IMR-90 (cell line): ENCODE results near the gene SPNS1. TPM values are rescaled to one million over a fixed set of nuclear protein-coding genes. Genes with fewer than 3 reads are reported as not detected.

Experiments used
- ATAC-seq: fragments of 200-7000 bp; cut with Tn5 transposase; 2 replicates; pipeline ENCODE4 v1.9.1; 2020; ENCODE audit warnings: low read depth, mild to moderate bottlenecking, moderate library complexity
- BruUV-seq: library from RNA; stranded (reverse); fragments of 400-500 nt; replicated peaks from 2 replicates; lab custom pipeline; 2021; lab: Mats Ljungman, UMichigan
- CTCF ChIA-PET: fragments of 300-600 bp; formaldehyde crosslinking; extraction: SDS; loops from one replicate; lab custom pipeline; 2021; ENCODE audit warnings: antibody characterized with exemption; lab: Yijun Ruan, JAX
- POLR2A ChIA-PET: fragments of 300-600 bp; sonication (Branson Sonifier 250); formaldehyde crosslinking; loops from one replicate; lab custom pipeline; 2022; ENCODE audit warnings: antibody characterized with exemption; ENCODE audit not compliant: unreplicated experiment; lab: Charles Lee
- DNase-seq: peaks from one replicate; pipeline ENCODE4 v3.0.0; 2013
- H2AFZ ChIP-seq: replicated peaks from 2 replicates; pipeline ENCODE3; 2013; ENCODE audit warnings: low read length, mild to moderate bottlenecking; ENCODE audit not compliant: poor library complexity
- H2AK5ac ChIP-seq: 2 replicates; pipeline ENCODE4 v1.6.1; 2013; ENCODE audit warnings: low read depth, low read length, inconsistent platforms
- H2AK9ac ChIP-seq: replicated peaks from 2 replicates; pipeline ENCODE3; 2013; ENCODE audit warnings: mild to moderate bottlenecking, low read depth, low read length, moderate library complexity; ENCODE audit not compliant: poor library complexity
- H2BK120ac ChIP-seq: 2 replicates; pipeline ENCODE4 v1.6.1; 2013; ENCODE audit warnings: low read depth, low read length, inconsistent platforms
- H2BK15ac ChIP-seq: 3 replicates; pipeline ENCODE4 v1.6.1; 2013; ENCODE audit warnings: low read depth, low read length, inconsistent platforms
- H2BK20ac ChIP-seq: 2 replicates; pipeline ENCODE4 v1.6.1; 2013; ENCODE audit warnings: low read depth, mild to moderate bottlenecking, inconsistent platforms, low read length, moderate library complexity
- H2BK5ac ChIP-seq: 2 replicates; pipeline ENCODE4 v1.6.1; 2013; ENCODE audit warnings: mild to moderate bottlenecking, low read depth, low read length, inconsistent platforms; ENCODE audit not compliant: poor library complexity, severe bottlenecking
- H3K14ac ChIP-seq: replicated peaks from 2 replicates; pipeline ENCODE4 v1.6.1; 2013; ENCODE audit warnings: low read depth, low read length, inconsistent platforms
- H3K18ac ChIP-seq: 2 replicates; pipeline ENCODE4 v1.6.1; 2013; ENCODE audit warnings: low read depth, low read length, control low read depth
- H3K23ac ChIP-seq: 2 replicates; pipeline ENCODE4 v1.6.1; 2013; ENCODE audit warnings: low read depth, low read length, inconsistent platforms
- H3K27ac ChIP-seq: 2 replicates; pipeline ENCODE4 v1.5.1; 2013; ENCODE audit warnings: mild to moderate bottlenecking, control low read depth, low read length; ENCODE audit not compliant: insufficient read depth
- H3K27me3 ChIP-seq: 2 replicates; pipeline ENCODE4 v1.6.1; 2013; ENCODE audit warnings: low read length; ENCODE audit not compliant: control insufficient read depth, insufficient read depth
- H3K36me3 ChIP-seq: 2 replicates; pipeline ENCODE4 v1.6.1; 2013; ENCODE audit warnings: low read length, mixed read lengths; ENCODE audit not compliant: control insufficient read depth, insufficient read depth
- H3K4ac ChIP-seq: 2 replicates; pipeline ENCODE4 v1.6.1; 2013; ENCODE audit warnings: low read depth, low read length, inconsistent platforms
- H3K4me1 ChIP-seq: 2 replicates; pipeline ENCODE4 v1.6.1; 2013; ENCODE audit warnings: low read length, mixed read lengths; ENCODE audit not compliant: control insufficient read depth, insufficient read depth
- H3K4me2 ChIP-seq: 2 replicates; pipeline ENCODE4 v1.6.1; 2013; ENCODE audit warnings: low read depth, mild to moderate bottlenecking, control low read depth, low read length, moderate library complexity
- H3K4me3 ChIP-seq: 2 replicates; pipeline ENCODE4 v1.5.1; 2013; ENCODE audit warnings: low read depth, mild to moderate bottlenecking, control low read depth, low read length, moderate library complexity; ENCODE audit not compliant: insufficient read depth
- H3K56ac ChIP-seq: 2 replicates; pipeline ENCODE4 v1.6.1; 2013; ENCODE audit warnings: low read length, inconsistent platforms; ENCODE audit not compliant: insufficient read depth; ENCODE audit errors: extremely low read depth
- H3K79me1 ChIP-seq, 2 experiments: 2 replicates each; pipeline ENCODE4 v1.6.1; 2013; ENCODE audit warnings: low read length in 2 of 2, inconsistent platforms in 1 of 2, low read depth in 1 of 2
- H3K9ac ChIP-seq: 2 replicates; pipeline ENCODE4 v1.6.1; 2013; ENCODE audit warnings: low read depth, low read length, control low read depth
- H3K9me1 ChIP-seq: 2 replicates; pipeline ENCODE4 v1.6.1; 2013; ENCODE audit warnings: low read length, inconsistent platforms; ENCODE audit not compliant: insufficient read depth
- H3K9me3 ChIP-seq: 2 replicates; pipeline ENCODE4 v1.6.1; 2013; ENCODE audit warnings: low read length; ENCODE audit not compliant: control insufficient read depth, insufficient read depth
- H4K20me1 ChIP-seq: 2 replicates; pipeline ENCODE4 v1.6.1; 2013; ENCODE audit warnings: low read length, inconsistent platforms; ENCODE audit not compliant: insufficient read depth
- H4K5ac ChIP-seq: 2 replicates; pipeline ENCODE4 v1.6.1; 2013; ENCODE audit warnings: mild to moderate bottlenecking, low read depth, low read length, control low read depth
- H4K8ac ChIP-seq, 2 experiments: 2 replicates each; pipeline ENCODE4 v1.6.1; 2013; ENCODE audit warnings: low read depth in 2 of 2, low read length in 2 of 2, control low read depth in 1 of 2, inconsistent platforms in 1 of 2
- H4K91ac ChIP-seq: 2 replicates; pipeline ENCODE4 v1.6.1; 2013; ENCODE audit warnings: low read depth, low read length, inconsistent platforms; ENCODE audit not compliant: insufficient read depth
- BHLHE40 ChIP-seq: fragments of 150-350 bp; IDR thresholded peaks from 2 replicates; pipeline ENCODE4 v1.6.1; 2016; ENCODE audit warnings: mild to moderate bottlenecking, low read depth, low read length
- CEBPB ChIP-seq: IDR thresholded peaks from 2 replicates; pipeline ENCODE4 v1.6.1; 2012; ENCODE audit warnings: low read depth, low read length, improper control_type of control experiment
- CHD1 ChIP-seq: IDR thresholded peaks from 2 replicates; pipeline ENCODE4 v1.6.1; 2012; ENCODE audit warnings: low read depth, low read length, improper control_type of control experiment
- FOS ChIP-seq: fragments of 150-350 bp; IDR thresholded peaks from 2 replicates; pipeline ENCODE4 v1.6.1; 2016; ENCODE audit warnings: low read depth, low read length
- MAFK ChIP-seq: IDR thresholded peaks from 2 replicates; pipeline ENCODE4 v1.6.1; 2012; ENCODE audit warnings: low read depth, low read length, improper control_type of control experiment
- MAZ ChIP-seq: IDR thresholded peaks from 2 replicates; pipeline ENCODE4 v1.6.1; 2012; ENCODE audit warnings: low read depth, mild to moderate bottlenecking, low read length, improper control_type of control experiment, moderate library complexity, borderline replicate concordance
- NFE2L2 ChIP-seq: fragments of 150-350 bp; IDR thresholded peaks from 2 replicates; pipeline ENCODE4 v1.6.1; 2016; ENCODE audit warnings: low read depth, mild to moderate bottlenecking, low read length
- RAD21 ChIP-seq: IDR thresholded peaks from 2 replicates; pipeline ENCODE4 v1.6.1; 2012; ENCODE audit warnings: low read length, improper control_type of control experiment
- RCOR1 ChIP-seq: IDR thresholded peaks from 2 replicates; pipeline ENCODE4 v1.6.1; 2012; ENCODE audit warnings: mild to moderate bottlenecking, low read length, improper control_type of control experiment; ENCODE audit not compliant: insufficient replicate concordance
- RFX5 ChIP-seq: IDR thresholded peaks from 2 replicates; pipeline ENCODE4 v1.8.0; 2012; ENCODE audit warnings: low read depth, mild to moderate bottlenecking, low read length, moderate library complexity
- SMC3 ChIP-seq: fragments of 150-350 bp; IDR thresholded peaks from 2 replicates; pipeline ENCODE4 v1.6.1; 2016; ENCODE audit warnings: low read depth, mild to moderate bottlenecking, antibody characterized with exemption, low read length, moderate library complexity
- WGBS, 2 experiments: methylation state at CpG; one replicate each; pipeline versions ENCODE4 v1.1.5 to v1.1.7; 2013; ENCODE audit warnings: missing lambda C conversion rate in 2 of 2; ENCODE audit not compliant: insufficient read length in 1 of 2; ENCODE audit errors: extremely low coverage in 2 of 2; 5-methylcytosine and 5-hydroxymethylcytosine counted together
- dilution Hi-C: fragments of 300-500 bp; cut with HindIII; formaldehyde crosslinking; loops from one replicate; pipeline ENCODE4 v1.14.3; 2018; ENCODE audit warnings: low sequenced_read_pairs; ENCODE audit not compliant: unreplicated experiment
- in situ Hi-C: fragments of 300-500 bp; cut with MboI; formaldehyde crosslinking; loops from 3 replicates; pipeline ENCODE4 v1.14.3; 2019; ENCODE audit warnings: low sequenced_read_pairs, inconsistent platforms, mixed read lengths
- intact Hi-C: fragments of 100-400 bp; cut with micrococcal nuclease; formaldehyde crosslinking; loops from 2 replicates; pipeline ENCODE4 v1.10.0; 2022
- polyA plus RNA-seq, 3 experiments: library from polyadenylated mRNA; depleted of rRNA; stranded (reverse); fragments of >200 nt; gene quantifications; 2 replicates each; pipeline ENCODE4 v1.2.3, GENCODE V29; 2012; ENCODE audit warnings: low replicate concordance in 1 of 3
- total RNA-seq: library from RNA; depleted of rRNA; stranded (reverse); fragments of >200 nt; gene quantifications from 2 replicates; pipeline ENCODE4 v1.2.3, GENCODE V29; 2012
- TF ChIP-seq, protein P1 (sequence below): fragments of 150-350 bp; IDR thresholded peaks from 2 replicates; pipeline ENCODE4 v1.6.1; 2017; ENCODE audit warnings: mild to moderate bottlenecking, antibody characterized with exemption, low read length, low read depth
- TF ChIP-seq, protein P2 (sequence below): conservative IDR thresholded peaks from 2 replicates; pipeline ENCODE4 v1.5.1; 2012; ENCODE audit warnings: mild to moderate bottlenecking, low read depth, low read length, improper control_type of control experiment

SPNS1 gene
- total and polyA plus RNA-seq, 2 of the 4 experiments (the other 2 are of a cell fraction), result 4.7 to 37.3 TPM

DNA sequence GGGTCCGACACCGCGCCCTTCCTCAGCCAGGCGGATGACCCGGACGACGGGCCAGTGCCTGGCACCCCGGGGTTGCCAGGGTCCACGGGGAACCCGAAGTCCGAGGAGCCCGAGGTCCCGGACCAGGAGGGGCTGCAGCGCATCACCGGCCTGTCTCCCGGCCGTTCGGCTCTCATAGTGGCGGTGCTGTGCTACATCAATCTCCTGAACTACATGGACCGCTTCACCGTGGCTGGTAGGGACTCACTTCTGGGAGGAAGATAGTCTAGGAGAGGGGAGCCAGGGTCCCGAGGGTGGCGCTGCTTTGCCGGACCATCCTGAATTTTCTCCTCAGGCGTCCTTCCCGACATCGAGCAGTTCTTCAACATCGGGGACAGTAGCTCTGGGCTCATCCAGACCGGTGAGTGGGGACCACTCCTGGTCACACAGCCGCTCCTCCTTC lies 601 bp downstream of the SPNS1 start:
- no peak overlapping the region for H3K14ac ChIP-seq
- H3K27me3 ChIP-seq, result no peaks in the 10 kb centered on the region
- intact Hi-C loops (loop anchor here (10.0 kb wide), 1 partner anchor 750 kb away; no protein-coding TSS in a partner anchor), dilution Hi-C loops (no loop called here), in situ Hi-C loops (no loop called here)
- H4K20me1 ChIP-seq, result 0 out of 2 replicates have a peak, but pooled peaks cover 3% of the 10 kb centered on the region
- H3K27ac ChIP-seq, result peak overlapping the region; percentile 76
- 6% methylated on average over 5 of the region's 30 CpGs; no CpG with 5 or more reads in 1 of the 2 experiments for WGBS, 2 experiments
- BruUV-seq, result no TSS peak
- no peak overlapping the region for H3K23ac ChIP-seq
- H3K56ac ChIP-seq, result no peak overlapping the region
- H2AFZ ChIP-seq, result peak overlapping the region; percentile 100
- H3K9me3 ChIP-seq, result no peaks in the 10 kb centered on the region
- TF ChIP-seq BHLHE40 (no peak), MAZ (no peak), CEBPB (no peak), RCOR1 (no peak), RFX5 (no peak), RAD21 (no peak), CHD1 (no peak; the same call in 1 of the 2 replicates), MAFK (no peak), FOS (no peak), NFE2L2 (no peak), SMC3 (no peak)
- TF ChIP-seq, protein P1, sequence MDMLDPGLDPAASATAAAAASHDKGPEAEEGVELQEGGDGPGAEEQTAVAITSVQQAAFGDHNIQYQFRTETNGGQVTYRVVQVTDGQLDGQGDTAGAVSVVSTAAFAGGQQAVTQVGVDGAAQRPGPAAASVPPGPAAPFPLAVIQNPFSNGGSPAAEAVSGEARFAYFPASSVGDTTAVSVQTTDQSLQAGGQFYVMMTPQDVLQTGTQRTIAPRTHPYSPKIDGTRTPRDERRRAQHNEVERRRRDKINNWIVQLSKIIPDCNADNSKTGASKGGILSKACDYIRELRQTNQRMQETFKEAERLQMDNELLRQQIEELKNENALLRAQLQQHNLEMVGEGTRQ, result no peak
- TF ChIP-seq, protein P2, sequence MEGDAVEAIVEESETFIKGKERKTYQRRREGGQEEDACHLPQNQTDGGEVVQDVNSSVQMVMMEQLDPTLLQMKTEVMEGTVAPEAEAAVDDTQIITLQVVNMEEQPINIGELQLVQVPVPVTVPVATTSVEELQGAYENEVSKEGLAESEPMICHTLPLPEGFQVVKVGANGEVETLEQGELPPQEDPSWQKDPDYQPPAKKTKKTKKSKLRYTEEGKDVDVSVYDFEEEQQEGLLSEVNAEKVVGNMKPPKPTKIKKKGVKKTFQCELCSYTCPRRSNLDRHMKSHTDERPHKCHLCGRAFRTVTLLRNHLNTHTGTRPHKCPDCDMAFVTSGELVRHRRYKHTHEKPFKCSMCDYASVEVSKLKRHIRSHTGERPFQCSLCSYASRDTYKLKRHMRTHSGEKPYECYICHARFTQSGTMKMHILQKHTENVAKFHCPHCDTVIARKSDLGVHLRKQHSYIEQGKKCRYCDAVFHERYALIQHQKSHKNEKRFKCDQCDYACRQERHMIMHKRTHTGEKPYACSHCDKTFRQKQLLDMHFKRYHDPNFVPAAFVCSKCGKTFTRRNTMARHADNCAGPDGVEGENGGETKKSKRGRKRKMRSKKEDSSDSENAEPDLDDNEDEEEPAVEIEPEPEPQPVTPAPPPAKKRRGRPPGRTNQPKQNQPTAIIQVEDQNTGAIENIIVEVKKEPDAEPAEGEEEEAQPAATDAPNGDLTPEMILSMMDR, result no peak; the same call in 1 of the 2 replicates
- CTCF ChIA-PET, result interaction anchor here (0.6 kb wide), 1 partner anchor 161 kb away, joined by 3 read pairs; no protein-coding TSS in a partner anchor
- no peak overlapping the region for H2BK120ac ChIP-seq
- ATAC-seq (peak; percentile 13), DNase-seq (no peak)
- H4K91ac ChIP-seq, result peak overlapping the region; percentile 25; the same call in 1 of the 2 replicates
- H4K8ac ChIP-seq, result peak overlapping the region; percentile 88 to 97; a peak in 3 of 4 replicates
- peaks cover 17 to 41% of the 10 kb centered on the region in 2 experiments for H3K79me1 ChIP-seq
- H4K5ac ChIP-seq, result peak overlapping the region; percentile 66; the same call in 1 of the 2 replicates
- POLR2A ChIA-PET, result no interaction called here
- H3K36me3 ChIP-seq, result peaks cover 12% of the 10 kb centered on the region
- no peak overlapping the region for H2BK20ac ChIP-seq
- no peak overlapping the region for H2BK15ac ChIP-seq
- no peak overlapping the region for H2AK5ac ChIP-seq
- H3K9me1 ChIP-seq, result peaks cover 7% of the 10 kb centered on the region
- H2AK9ac ChIP-seq, result peak overlapping the region; percentile 84
- peak overlapping the region; percentile 75 for H3K4me3 ChIP-seq
- H3K18ac ChIP-seq, result no peak overlapping the region
- no peaks in the 10 kb centered on the region for H3K4me1 ChIP-seq
- H3K4me2 ChIP-seq, result peak overlapping the region; percentile 90
- no peak overlapping the region for H2BK5ac ChIP-seq
- peak overlapping the region; percentile 62; the same call in 1 of the 2 replicates for H3K4ac ChIP-seq
- peak overlapping the region; percentile 85 for H3K9ac ChIP-seq
